OCI-LY7 (cell line): ENCODE measurements around the gene BAIAP2. TPM values are rescaled to one million over a fixed set of nuclear protein-coding genes. Genes with fewer than 3 reads are reported as not detected.

ENCODE experiments used
- BruUV-seq: library from RNA; stranded (reverse); fragments of 400-500 nt; replicated peaks from 2 replicates; lab custom pipeline; 2021; lab: Mats Ljungman, UMichigan
- CTCF ChIA-PET: fragments of 300-600 bp; sonication (Branson Sonifier 250); formaldehyde crosslinking; loops from one replicate; lab custom pipeline; 2022; ENCODE audit warnings: antibody characterized with exemption; ENCODE audit not compliant: unreplicated experiment; lab: Charles Lee
- POLR2A ChIA-PET: fragments of 300-600 bp; sonication (Branson Sonifier 250); formaldehyde crosslinking; loops from one replicate; lab custom pipeline; 2022; ENCODE audit warnings: antibody characterized with exemption; lab: Charles Lee
- DNase-seq: peaks from one replicate; pipeline ENCODE4 v3.0.0-alpha.2; 2015; ENCODE audit warnings: low spot score
- H2AFZ ChIP-seq: fragments of 200-600 bp; sonication (generic), shearing (Covaris generic); 2 replicates; pipeline ENCODE4 v1.6.1; 2014; ENCODE audit warnings: mild to moderate bottlenecking, antibody characterized with exemption, low read length, moderate library complexity
- H3K27ac ChIP-seq: fragments of 200-600 bp; sonication (generic); 2 replicates; pipeline ENCODE4 v1.5.1; 2014; ENCODE audit warnings: mixed run types, low read depth, mild to moderate bottlenecking, moderate library complexity, low read length, inconsistent platforms; ENCODE audit not compliant: poor library complexity, severe bottlenecking
- H3K36me3 ChIP-seq: fragments of 200-600 bp; sonication (generic); 2 replicates; pipeline ENCODE4 v1.6.1; 2014; ENCODE audit warnings: mild to moderate bottlenecking, antibody characterized with exemption, low read length, moderate library complexity, mixed read lengths; ENCODE audit not compliant: insufficient read depth
- H3K4me1 ChIP-seq: fragments of 200-600 bp; sonication (generic); 2 replicates; pipeline ENCODE4 v1.5.1; 2014; ENCODE audit warnings: mild to moderate bottlenecking, low read length; ENCODE audit not compliant: insufficient read depth, poor library complexity, severe bottlenecking
- H3K4me2 ChIP-seq: fragments of 200-600 bp; sonication (generic); 2 replicates; pipeline ENCODE4 v1.6.1; 2014; ENCODE audit warnings: mild to moderate bottlenecking, low read length
- H3K4me3 ChIP-seq: fragments of 200-600 bp; sonication (generic); 2 replicates; pipeline ENCODE4 v1.5.1; 2014; ENCODE audit warnings: mild to moderate bottlenecking, low read depth, low read length; ENCODE audit not compliant: poor library complexity, severe bottlenecking
- H3K79me2 ChIP-seq: fragments of 200-600 bp; sonication (generic); 2 replicates; pipeline ENCODE4 v1.6.1; 2016; ENCODE audit warnings: low read depth, mild to moderate bottlenecking, low read length, moderate library complexity, mixed read lengths; ENCODE audit not compliant: insufficient read depth
- H3K9me2 ChIP-seq: fragments of 200-600 bp; sonication (generic); 2 replicates; pipeline ENCODE4 v1.6.1; 2016; ENCODE audit warnings: mild to moderate bottlenecking, low read length, mixed read lengths; ENCODE audit not compliant: insufficient read depth
- H3K9me3 ChIP-seq: fragments of 200-600 bp; sonication (generic); 2 replicates; pipeline ENCODE4 v1.6.1; 2014; ENCODE audit warnings: mild to moderate bottlenecking, mixed run types, low read length, mixed read lengths
- H4K20me1 ChIP-seq: fragments of 200-600 bp; sonication (generic); 2 replicates; pipeline ENCODE4 v1.6.1; 2014; ENCODE audit warnings: mild to moderate bottlenecking, antibody characterized with exemption, low read length, moderate library complexity, mixed read lengths; ENCODE audit not compliant: insufficient read depth
- CTCF ChIP-seq: fragments of 200-600 bp; sonication (generic); conservative IDR thresholded peaks from 2 replicates; pipeline ENCODE4 v1.5.1; 2014; ENCODE audit warnings: mild to moderate bottlenecking, antibody characterized with exemption, low read length, moderate library complexity, mixed read lengths
- EZH2phosphoT487 ChIP-seq: fragments of 200-600 bp; sonication (generic); IDR thresholded peaks from 2 replicates; pipeline ENCODE4 v1.6.1; 2018; ENCODE audit warnings: low read depth, borderline replicate concordance, mild to moderate bottlenecking, mixed run types, antibody characterized with exemption, low read length, moderate library complexity, mixed read lengths
- intact Hi-C: fragments of 100-400 bp; cut with micrococcal nuclease; formaldehyde crosslinking; loops from one replicate; pipeline ENCODE4 v1.10.0; 2022; ENCODE audit not compliant: unreplicated experiment
- total RNA-seq, 2 experiments: library from RNA; depleted of rRNA in 1 of 2; stranded (reverse); fragments of >200 nt in 1 of 2; shearing (Covaris generic) in 1 of 2; gene quantifications; 2 replicates each; pipeline ENCODE4 v1.2.3, GENCODE V29; 2014 to 2022

The BAIAP2 gene
- total RNA-seq, 2 experiments from 2014 or later, result 2.1 to 2.3 TPM

- no peak overlapping the region for H3K27ac ChIP-seq
- no peak overlapping the region for H3K4me2 ChIP-seq
- no peaks in the 10 kb centered on the region for H3K79me2 ChIP-seq
- no peaks in the 10 kb centered on the region for H3K9me2 ChIP-seq
- no peak for TF ChIP-seq CTCF
- no peak for TF ChIP-seq EZH2phosphoT487
- no peaks in the 10 kb centered on the region for H3K9me3 ChIP-seq
- no peaks in the 10 kb centered on the region for H4K20me1 ChIP-seq
- CTCF ChIA-PET, result no interaction called here
- intact Hi-C loops, result no loop called here
- H2AFZ ChIP-seq, result no peak overlapping the region
- H3K4me3 ChIP-seq, result no peak overlapping the region
- no peaks in the 10 kb centered on the region for H3K36me3 ChIP-seq
- no peak for DNase-seq
- POLR2A ChIA-PET, result interaction anchor here (0.6 kb wide), 1 partner anchor 1631 kb away, joined by 3 read pairs; no protein-coding TSS in a partner anchor
- no TSS peak for BruUV-seq
- H3K4me1 ChIP-seq, result no peaks in the 10 kb centered on the region
These were observed 122.2 kb downstream of the BAIAP2 start for GRCh38 chr17:81156866-81157805.

GRCh38 chr17:81157848-81158687, 123.1 kb downstream of the BAIAP2 start:
- no peaks in the 10 kb centered on the region for H3K9me2 ChIP-seq
- no TSS peak for BruUV-seq
- no peaks in the 10 kb centered on the region for H3K4me1 ChIP-seq
- no peaks in the 10 kb centered on the region for H3K36me3 ChIP-seq
- CTCF ChIA-PET, result no interaction called here
- DNase-seq, result no peak
- no peak overlapping the region for H2AFZ ChIP-seq
- no peak overlapping the region for H3K4me2 ChIP-seq
- no peaks in the 10 kb centered on the region for H3K79me2 ChIP-seq
- TF ChIP-seq EZH2phosphoT487, result no peak
- no peak for TF ChIP-seq CTCF
- H3K4me3 ChIP-seq, result no peak overlapping the region
- intact Hi-C loops, result no loop called here
- H3K27ac ChIP-seq, result no peak overlapping the region
- POLR2A ChIA-PET, result no interaction called here
- no peaks in the 10 kb centered on the region for H4K20me1 ChIP-seq
- H3K9me3 ChIP-seq, result no peaks in the 10 kb centered on the region
